GM21526 (cell line): ENCODE measurements around the gene BMPR2.
"Not testable (repeated sequence)": the region's sequence is repeated elsewhere in the genome, so short reads cannot be mapped to it uniquely, and the experiment has no call there.

ENCODE experiments used
- ATAC-seq: cut with Tn5 transposase; IDR thresholded peaks from one replicate; pipeline ENCODE4 v1.9.1; 2021; ENCODE audit warnings: moderate library complexity; ENCODE audit not compliant: unreplicated experiment, low FRiP score

Gene BMPR2

GRCh38 chr2:202375609-202376408 lies at the start of gene BMPR2:
Gene BMPR2, plus strand, starts transcription at chr2:202376327. Its CDS starts 1,148 bp downstream, at chr2:202377475.
- peak; percentile 63 for ATAC-seq

DNA sequence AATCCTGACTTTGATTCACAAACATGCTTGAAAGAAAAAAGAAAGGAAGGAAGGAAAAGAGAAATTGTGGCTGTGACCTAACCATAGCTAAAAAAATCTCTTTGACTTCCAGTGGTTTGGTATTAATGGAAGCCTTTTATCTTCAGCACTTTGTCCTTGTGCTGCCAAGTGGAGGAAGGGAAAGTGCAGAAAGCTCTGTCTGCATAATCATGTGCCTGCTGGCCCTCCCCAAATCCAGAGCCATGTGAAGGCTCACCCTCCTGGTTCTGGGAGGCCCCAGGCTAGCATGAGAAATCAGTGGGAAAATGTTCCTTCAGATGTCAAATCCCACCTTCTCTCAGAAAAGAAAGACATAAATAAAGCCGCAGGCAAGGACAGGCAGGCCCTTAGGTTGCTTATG lies 48.3 kb upstream of the BMPR2 start:
- ATAC-seq, result no peak

DNA sequence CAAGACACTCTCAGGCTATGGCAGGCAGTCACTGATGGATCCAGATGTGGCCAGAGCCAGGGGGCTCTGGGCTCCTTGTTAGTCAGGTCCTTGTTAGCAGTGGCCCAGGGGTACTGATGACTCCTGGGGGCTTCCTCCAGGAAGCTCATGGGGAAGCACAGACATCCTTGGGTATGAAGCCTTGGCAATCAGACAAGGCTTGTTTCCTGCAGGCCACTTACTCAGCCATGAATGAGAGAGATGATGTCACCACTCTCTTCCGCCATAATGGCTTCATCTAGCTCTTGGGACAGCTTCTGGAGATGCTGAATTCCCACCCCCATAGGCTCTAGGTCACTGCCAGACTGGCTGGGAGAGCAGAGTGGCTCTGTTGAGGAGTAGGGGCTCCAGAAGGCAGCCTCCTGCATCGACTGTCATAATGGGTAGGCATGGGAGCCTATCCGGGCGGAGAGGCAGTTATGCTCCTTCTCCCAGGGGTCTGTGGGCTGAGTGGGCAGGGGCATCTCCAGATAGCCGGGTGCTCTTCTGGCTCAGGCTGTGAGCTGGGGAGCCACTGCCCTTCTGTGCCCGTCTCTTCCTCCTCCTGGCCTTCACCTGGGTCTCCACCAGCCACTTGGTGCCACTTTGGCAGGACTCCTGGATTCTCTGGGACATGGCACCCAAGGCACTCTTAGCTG lies 40.2 kb upstream of the BMPR2 start:
- no peak for ATAC-seq

DNA sequence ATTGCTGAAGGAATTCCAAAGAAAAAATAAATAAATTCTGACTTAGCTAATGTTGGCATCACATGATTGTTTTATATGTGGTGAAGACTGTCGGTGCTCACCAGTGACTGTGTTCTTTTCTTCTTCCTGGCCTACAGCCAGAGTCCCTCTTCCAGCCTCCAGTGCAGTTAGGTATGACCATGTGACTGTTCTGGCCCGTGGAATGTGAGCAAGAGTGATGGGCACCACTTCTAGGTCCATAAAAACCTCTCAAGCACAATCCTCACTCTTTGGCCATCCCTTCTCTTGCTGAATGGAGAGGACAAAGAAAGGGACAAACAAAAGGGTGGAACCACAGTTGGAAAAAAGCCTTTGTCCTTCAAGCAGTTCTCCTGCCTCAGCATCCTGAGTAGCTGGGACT lies 39.0 kb upstream of the BMPR2 start:
- no peak for ATAC-seq

- ATAC-seq, result no peak
These were observed 38.3 kb upstream of the BMPR2 start for GRCh38 chr2:202337706-202338346.

DNA sequence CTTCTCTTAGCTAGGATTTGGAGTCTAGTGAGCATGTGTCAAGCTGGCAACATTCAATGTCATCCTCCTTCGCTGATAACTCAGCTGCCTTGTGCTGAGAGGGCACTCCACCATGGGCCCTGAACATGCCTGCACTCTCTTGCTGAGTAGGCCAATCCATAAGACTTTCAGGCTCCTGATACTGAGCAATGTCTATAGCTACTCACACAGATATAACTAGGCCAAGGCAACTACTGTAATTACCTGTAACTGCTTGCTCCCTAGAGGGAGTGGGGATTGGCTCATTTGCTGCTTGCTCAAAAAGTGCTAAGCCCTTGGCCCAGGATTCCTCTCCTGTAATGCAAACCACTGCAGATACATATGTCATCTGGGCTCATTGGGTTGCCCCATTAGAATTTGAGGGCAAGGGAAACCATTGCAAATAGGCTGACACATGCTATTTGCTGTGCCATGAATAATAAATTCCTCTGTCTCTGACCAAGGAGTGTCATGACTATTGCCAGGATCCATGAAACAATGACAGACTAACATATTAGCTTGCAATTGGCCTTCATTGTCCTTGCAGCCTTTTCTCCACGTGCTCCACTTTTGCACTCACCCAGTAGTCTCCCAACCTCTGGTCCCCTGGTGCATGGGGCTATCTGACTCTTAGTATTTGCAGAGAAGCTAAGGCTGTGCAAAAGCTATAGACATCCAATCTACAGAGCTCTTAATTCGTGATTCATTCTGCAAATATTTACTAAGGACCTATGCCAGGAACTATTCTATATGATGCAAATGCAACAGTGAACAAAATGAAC lies 36.9 kb upstream of the BMPR2 start:
- no peak for ATAC-seq

DNA sequence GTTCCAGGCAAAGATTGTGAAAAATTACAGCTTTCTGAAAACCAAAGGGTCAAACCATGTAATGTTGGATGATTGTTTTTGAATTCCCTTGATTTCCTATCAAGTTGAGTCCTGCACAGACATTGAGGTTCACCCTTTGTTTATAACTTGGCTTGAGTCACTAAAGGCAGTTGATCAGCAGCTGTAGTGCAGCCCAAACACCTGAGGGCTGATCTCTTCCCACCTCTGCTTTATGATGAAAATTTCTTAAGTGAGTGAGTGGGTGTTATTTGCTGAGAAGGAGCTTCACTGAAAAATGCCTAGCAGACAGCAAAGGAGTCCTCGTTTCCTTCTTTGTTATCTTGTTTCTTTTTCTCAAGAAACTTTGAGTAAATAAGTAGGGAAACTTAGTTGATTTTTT lies 31.9 kb upstream of the BMPR2 start:
- ATAC-seq, result no peak

GRCh38 chr2:202346180-202346579 lies 29.9 kb upstream of the BMPR2 start:
- ATAC-seq, result no peak

GRCh38 chr2:202353430-202353829 lies 22.7 kb upstream of the BMPR2 start:
- ATAC-seq, result no peak

- ATAC-seq, result no peak
These were observed 20.1 kb upstream of the BMPR2 start for GRCh38 chr2:202355993-202356505.

- ATAC-seq, result not testable (repeated sequence)
These were observed 17.2 kb upstream of the BMPR2 start for GRCh38 chr2:202358924-202359323.

DNA sequence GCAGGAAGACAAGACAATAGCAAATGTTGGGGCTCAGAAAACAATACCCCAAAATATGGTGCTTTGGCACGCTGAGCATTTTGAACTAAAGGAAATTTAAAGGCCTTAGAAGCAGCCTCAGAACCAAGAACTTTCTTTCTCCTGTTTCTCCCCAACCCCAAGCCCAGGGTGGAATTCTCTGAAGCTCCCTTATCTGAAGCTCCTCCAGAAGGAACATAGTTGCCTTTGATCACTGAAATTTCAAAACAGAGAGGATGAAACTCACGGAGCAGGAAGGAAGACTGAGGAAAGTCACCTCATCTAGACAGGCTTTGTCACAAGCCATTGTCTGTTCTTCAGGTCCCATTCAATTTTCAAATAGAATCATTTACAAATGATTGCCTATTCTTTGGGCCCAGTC lies 15.5 kb upstream of the BMPR2 start:
- ATAC-seq, result no peak

DNA sequence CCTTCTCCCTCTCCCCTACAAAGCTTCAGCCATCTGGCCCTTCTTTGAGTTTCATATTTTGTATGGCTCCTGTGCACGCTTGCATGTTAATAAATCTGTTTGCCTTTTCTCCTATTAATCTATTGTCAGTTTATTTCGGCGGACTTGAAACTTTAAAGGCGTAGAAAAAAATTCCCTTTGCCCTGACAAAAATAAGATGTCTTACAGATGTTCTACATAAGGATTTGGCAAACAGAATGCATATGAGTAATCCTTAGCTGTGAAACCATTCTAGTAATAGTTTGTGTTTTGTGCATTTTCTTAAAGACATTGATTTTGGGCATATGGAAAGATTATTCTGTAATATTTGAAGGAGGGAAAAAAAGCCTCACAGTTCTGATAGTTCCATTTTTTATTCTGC lies 15.0 kb upstream of the BMPR2 start:
- ATAC-seq, result no peak

- ATAC-seq, result no peak
These were observed 2.6 kb upstream of the BMPR2 start for GRCh38 chr2:202373490-202373889.

GRCh38 chr2:202374383-202374782 lies 1.7 kb upstream of the BMPR2 start:
- ATAC-seq, result not testable (repeated sequence)

GRCh38 chr2:202375033-202375608 lies 1.0 kb upstream of the BMPR2 start:
- ATAC-seq, result no peak

GRCh38 chr2:202376460-202377206 lies 506 bp downstream of the BMPR2 start:
- peak; percentile 17 for ATAC-seq

DNA sequence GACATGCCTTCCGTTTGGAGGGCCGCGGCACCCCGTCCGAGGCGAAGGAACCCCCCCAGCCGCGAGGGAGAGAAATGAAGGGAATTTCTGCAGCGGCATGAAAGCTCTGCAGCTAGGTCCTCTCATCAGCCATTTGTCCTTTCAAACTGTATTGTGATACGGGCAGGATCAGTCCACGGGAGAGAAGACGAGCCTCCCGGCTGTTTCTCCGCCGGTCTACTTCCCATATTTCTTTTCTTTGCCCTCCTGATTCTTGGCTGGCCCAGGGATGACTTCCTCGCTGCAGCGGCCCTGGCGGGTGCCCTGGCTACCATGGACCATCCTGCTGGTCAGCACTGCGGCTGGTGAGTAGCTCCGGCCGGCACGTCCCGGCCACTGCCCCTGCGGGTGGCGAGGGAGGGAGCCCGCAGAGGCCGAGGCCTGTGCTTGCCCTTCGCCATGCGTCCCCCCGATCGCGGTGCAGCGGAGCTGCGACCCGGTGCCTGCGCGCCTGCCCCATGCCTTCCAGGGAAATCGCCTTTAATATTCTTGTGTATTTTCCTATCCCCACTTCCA lies 1.2 kb downstream of the BMPR2 start:
- ATAC-seq, result no peak

DNA sequence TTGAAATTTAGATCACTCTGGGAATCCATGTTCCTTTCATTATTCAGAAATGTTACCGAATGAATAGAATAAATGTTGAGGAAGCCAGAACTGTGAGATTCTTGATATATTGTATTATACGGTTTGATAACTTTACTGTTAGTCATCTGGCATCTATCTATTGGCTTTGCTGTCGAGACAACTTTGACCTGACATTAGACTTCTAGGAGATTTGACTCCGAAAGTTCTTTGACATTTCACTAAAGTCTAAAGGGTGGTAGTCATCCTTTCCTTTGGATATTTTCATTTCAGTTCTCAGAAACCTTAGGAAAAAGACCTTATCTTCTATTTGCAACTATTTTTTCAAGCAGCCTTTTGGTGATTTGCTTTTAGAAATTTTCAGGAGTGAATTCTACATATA lies 1.9 kb downstream of the BMPR2 start:
- no peak for ATAC-seq
